ENCODE data around the gene ZNF138. TPM values are rescaled to one million over a fixed set of nuclear protein-coding genes. Genes with fewer than 3 reads are reported as not detected.

Gene ZNF138
- total and polyA plus RNA-seq, 2 of the 8 experiments (the other 6 are each of a cell fraction or from before 2014, with no cell fraction given): 7.5 to 22.6 TPM

GRCh38 chr7:64877714-64878610 is 83.7 kb downstream of the ZNF138 start:
- Histone ChIP-seq H3K56ac (replicated peaks; ENCODE audit: insufficient read length, low read depth, low read length) (no peak overlapping the region), H2BK5ac (ENCODE audit: low read depth, low read length) (no peak overlapping the region), H3K4me1 (replicated peaks in 1 of 4; ENCODE audit: control insufficient read depth in 3 of 4, insufficient read depth in 4 of 4, low read length in 3 of 4) (no peaks in the 10 kb centered on the region; a peak in 2 of 7 replicates), H3K23ac (ENCODE audit: insufficient read length) (no peak overlapping the region), H4K8ac (ENCODE audit: extremely low read depth, insufficient read depth, low read length) (no peak overlapping the region), H3K14ac (ENCODE audit: insufficient read length) (no peak overlapping the region), H4K91ac (replicated peaks; ENCODE audit: insufficient read length, low read length) (no peak overlapping the region), H2AK5ac (ENCODE audit: low read depth, low read length) (no peak overlapping the region), H3K18ac (ENCODE audit: extremely low read depth, low read length) (no peak overlapping the region), H3K9me3 (ENCODE audit: insufficient read depth in 2 of 2, low read depth in 1 of 2, low read length in 1 of 2) (peaks cover 0 to 30% of the 10 kb centered on the region in 2 experiments; a peak in 1 of 4 replicates), H2BK120ac (replicated peaks; ENCODE audit: low read depth, low read length) (no peak overlapping the region), H2BK15ac (ENCODE audit: low read length) (no peak overlapping the region), H3K79me1 (ENCODE audit: low read depth, low read length) (no peaks in the 10 kb centered on the region), H4K20me1 (replicated peaks in 1 of 2; ENCODE audit: control insufficient read depth in 1 of 2, insufficient read depth in 2 of 2, low read length in 2 of 2) (no peaks in the 10 kb centered on the region), H3K79me2 (ENCODE audit: control insufficient read depth in 1 of 2, insufficient read depth in 2 of 2, low read length in 2 of 2) (no peaks in the 10 kb centered on the region), H3K23me2 (ENCODE audit: low read depth, low read length) (peaks cover 3% of the 10 kb centered on the region; the same call in 1 of the 2 replicates), H3K4ac (replicated peaks; ENCODE audit: insufficient read length, low read depth, low read length) (no peak overlapping the region), H2AFZ (ENCODE audit: low read length) (peak overlapping the region; percentile 85; the same call in 1 of the 2 replicates), H4K5ac (ENCODE audit: insufficient read length, low read depth, low read length) (no peak overlapping the region), H3K9ac (replicated peaks in 1 of 4; ENCODE audit: extremely low read depth in 1 of 4, low read depth in 3 of 4, low read length in 3 of 4) (no peak overlapping the region), H3K27ac (ENCODE audit: low read depth, low read length) (no peak overlapping the region), H3K4me2 (ENCODE audit: insufficient read depth in 1 of 2, low read depth in 2 of 2, low read length in 2 of 2) (peak overlapping the region; percentile 64 to 65), H2BK20ac (ENCODE audit: low read length) (no peak overlapping the region), H2BK12ac (ENCODE audit: low read depth, low read length) (no peak overlapping the region), H3K36me3 (ENCODE audit: control insufficient read depth in 2 of 4, insufficient read depth in 4 of 4, low read length in 3 of 4) (no peaks in the 10 kb centered on the region), H3K4me3 (ENCODE audit: extremely low read depth in 1 of 4, insufficient read depth in 2 of 4, low read depth in 3 of 4, low read length in 4 of 4) (peak overlapping the region in 3 of 4 experiments; percentile 25 to 48 (median 32); a peak in 6 of 8 replicates), H3K27me3 (replicated peaks in 1 of 4; ENCODE audit: control insufficient read depth in 3 of 4, extremely low read depth in 1 of 4, insufficient read depth in 3 of 4, low read length in 3 of 4) (peaks cover 0 to 7% (median 6%) of the 10 kb centered on the region in 4 experiments; a peak in 5 of 7 replicates)
- DNase-seq (ENCODE audit: low read depth in 1 of 2, low spot score in 2 of 2) (no peak), FAIRE-seq (no peak)
- POLR2A ChIA-PET (ENCODE audit: partially characterized antibody): interaction anchor here (0.7 kb wide), 1 partner anchor 10 kb away, joined by 4 read pairs; no protein-coding TSS in a partner anchor
- CTCF ChIA-PET (ENCODE audit: partially characterized antibody): no interaction called here
- 84% methylated on average over 34 of the region's 34 CpGs; no CpG with 5 or more reads in 1 of the 2 experiments for WGBS, 2 experiments (ENCODE audit: extremely low coverage in 1 of 2, insufficient coverage in 1 of 2, insufficient read length in 1 of 2, insufficient replicate concordance in 2 of 2, low coverage in 1 of 2, low lambda C conversion rate in 2 of 2, missing lambda C conversion rate in 1 of 2)
- TF ChIP-seq SIN3A (conservative IDR thresholded peaks at IDR 0.05 in 1 of 2, IDR thresholded peaks at IDR 0.05 in 1 of 2; ENCODE audit: low read depth in 1 of 2, low read length in 2 of 2) (no peak), SUZ12 (IDR thresholded peaks at IDR 0.05; ENCODE audit: low read length) (no peak), EP300 (IDR thresholded peaks at IDR 0.05; ENCODE audit: borderline replicate concordance in 1 of 2, low read depth in 2 of 2, low read length in 2 of 2) (no peak), CEBPB (IDR thresholded peaks at IDR 0.05; ENCODE audit: low read depth, low read length) (no peak), SP2 (IDR thresholded peaks at IDR 0.05; ENCODE audit: low read length) (no peak), RXRA (IDR thresholded peaks at IDR 0.05; ENCODE audit: insufficient read depth, low read depth, low read length) (no peak), CHD1 (IDR thresholded peaks at IDR 0.05; ENCODE audit: low read depth, low read length) (no peak), CTBP2 (IDR thresholded peaks at IDR 0.05; ENCODE audit: borderline replicate concordance, insufficient read depth, insufficient read length, low read length) (no peak), RFX5 (IDR thresholded peaks at IDR 0.05; ENCODE audit: borderline replicate concordance, low read depth, low read length) (no peak), POLR2A (IDR thresholded peaks at IDR 0.05; ENCODE audit: control extremely low read depth in 1 of 2, low read depth in 2 of 2, low read length in 2 of 2) (no peak), MAFK (IDR thresholded peaks at IDR 0.05; ENCODE audit: low read depth, low read length) (no peak)
